ENCODE measurements around the gene ZWILCH.

Gene ZWILCH

DNA sequence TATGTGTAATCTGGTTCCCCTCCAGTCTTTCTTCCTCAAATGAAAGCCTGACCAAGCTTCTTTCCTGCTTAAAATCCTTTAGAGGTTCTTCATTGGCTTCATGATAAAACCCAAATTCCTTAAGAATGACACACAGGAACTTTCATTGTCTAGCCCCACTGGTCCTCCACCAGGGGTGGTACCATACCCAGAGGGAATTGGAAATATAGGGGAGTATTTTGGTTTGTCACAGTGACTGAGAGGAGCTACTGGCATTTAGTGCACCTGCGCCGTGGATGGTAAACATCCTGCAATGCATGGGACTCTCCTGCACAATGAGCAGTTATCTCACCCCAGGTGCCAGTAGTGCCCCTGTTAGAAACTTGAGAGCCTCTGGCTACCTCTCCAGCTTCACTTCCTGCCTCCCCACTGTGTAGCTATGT is 10.8 kb downstream of the ZWILCH start:
- Histone ChIP-seq H3K4me2 (ENCODE audit: low read depth, low read length) (no peak overlapping the region), H3K9ac (ENCODE audit: low read length) (no peak overlapping the region), H3K36me3 (replicated peaks; ENCODE audit: insufficient read depth, low read length) (no peaks in the 10 kb centered on the region), H3F3A (ENCODE audit: insufficient read depth, low read length) (no peaks in the 10 kb centered on the region), H3K9me2 (replicated peaks; ENCODE audit: insufficient read depth, low read length) (no peaks in the 10 kb centered on the region), H3K4me3 (ENCODE audit: low read length) (no peak overlapping the region), H3K4me1 (ENCODE audit: low read length) (no peaks in the 10 kb centered on the region), H2AFZ (ENCODE audit: low read length) (no peak overlapping the region), H3K79me2 (ENCODE audit: low read length) (no peaks in the 10 kb centered on the region), H3K27ac (ENCODE audit: low read length) (no peak overlapping the region), H4K20me1 (ENCODE audit: insufficient read depth, low read length) (no peaks in the 10 kb centered on the region), H3K27me3 (replicated peaks; ENCODE audit: insufficient read depth, low read length) (no peaks in the 10 kb centered on the region), H3K9me3 (replicated peaks; ENCODE audit: insufficient read depth, low read length) (no peaks in the 10 kb centered on the region)
- TF ChIP-seq, protein P1, sequence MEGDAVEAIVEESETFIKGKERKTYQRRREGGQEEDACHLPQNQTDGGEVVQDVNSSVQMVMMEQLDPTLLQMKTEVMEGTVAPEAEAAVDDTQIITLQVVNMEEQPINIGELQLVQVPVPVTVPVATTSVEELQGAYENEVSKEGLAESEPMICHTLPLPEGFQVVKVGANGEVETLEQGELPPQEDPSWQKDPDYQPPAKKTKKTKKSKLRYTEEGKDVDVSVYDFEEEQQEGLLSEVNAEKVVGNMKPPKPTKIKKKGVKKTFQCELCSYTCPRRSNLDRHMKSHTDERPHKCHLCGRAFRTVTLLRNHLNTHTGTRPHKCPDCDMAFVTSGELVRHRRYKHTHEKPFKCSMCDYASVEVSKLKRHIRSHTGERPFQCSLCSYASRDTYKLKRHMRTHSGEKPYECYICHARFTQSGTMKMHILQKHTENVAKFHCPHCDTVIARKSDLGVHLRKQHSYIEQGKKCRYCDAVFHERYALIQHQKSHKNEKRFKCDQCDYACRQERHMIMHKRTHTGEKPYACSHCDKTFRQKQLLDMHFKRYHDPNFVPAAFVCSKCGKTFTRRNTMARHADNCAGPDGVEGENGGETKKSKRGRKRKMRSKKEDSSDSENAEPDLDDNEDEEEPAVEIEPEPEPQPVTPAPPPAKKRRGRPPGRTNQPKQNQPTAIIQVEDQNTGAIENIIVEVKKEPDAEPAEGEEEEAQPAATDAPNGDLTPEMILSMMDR (IDR thresholded peaks at IDR 0.05; ENCODE audit: low read length): no peak
- no peak for TF ChIP-seq EZH2phosphoT487 (IDR thresholded peaks at IDR 0.05; ENCODE audit: low read length)
- no peak for TF ChIP-seq EZH2 (optimal IDR thresholded peaks at IDR 0.05; ENCODE audit: low read depth, low read length)
- no peak for DNase-seq

DNA sequence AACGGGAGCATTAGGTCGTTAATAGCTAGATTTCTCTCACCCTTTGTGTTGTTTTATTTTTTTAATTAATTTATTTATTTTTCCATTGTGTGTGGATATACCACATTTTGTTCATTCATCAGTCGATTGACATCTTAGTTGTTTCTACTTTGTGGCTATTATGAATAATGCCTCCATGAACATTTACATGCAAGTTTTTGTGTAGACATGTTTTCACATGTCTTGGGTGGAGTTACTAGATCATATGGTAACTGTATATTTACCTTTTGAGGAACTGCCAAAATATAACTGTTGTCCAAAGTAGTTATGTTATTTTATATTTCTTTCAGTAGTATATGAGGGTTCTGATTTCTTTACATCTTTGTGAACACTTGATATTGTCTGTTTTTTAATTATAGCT is 18.8 kb downstream of the ZWILCH start:
- Histone ChIP-seq H3K4me1 (ENCODE audit: low read length) (no peaks in the 10 kb centered on the region), H3K9me3 (replicated peaks; ENCODE audit: insufficient read depth, low read length) (no peaks in the 10 kb centered on the region), H3K79me2 (ENCODE audit: low read length) (no peaks in the 10 kb centered on the region), H3K9ac (ENCODE audit: low read length) (no peak overlapping the region), H3K4me2 (ENCODE audit: low read depth, low read length) (no peak overlapping the region), H3K27me3 (replicated peaks; ENCODE audit: insufficient read depth, low read length) (no peaks in the 10 kb centered on the region), H4K20me1 (ENCODE audit: insufficient read depth, low read length) (no peaks in the 10 kb centered on the region), H3K36me3 (replicated peaks; ENCODE audit: insufficient read depth, low read length) (no peaks in the 10 kb centered on the region; the same call in 1 of the 2 replicates), H3K27ac (ENCODE audit: low read length) (no peak overlapping the region), H2AFZ (ENCODE audit: low read length) (no peak overlapping the region), H3K4me3 (ENCODE audit: low read length) (no peak overlapping the region), H3K9me2 (replicated peaks; ENCODE audit: insufficient read depth, low read length) (no peaks in the 10 kb centered on the region), H3F3A (ENCODE audit: insufficient read depth, low read length) (no peaks in the 10 kb centered on the region)
- TF ChIP-seq EZH2 (optimal IDR thresholded peaks at IDR 0.05; ENCODE audit: low read depth, low read length) (no peak), EZH2phosphoT487 (IDR thresholded peaks at IDR 0.05; ENCODE audit: low read length) (no peak)
- TF ChIP-seq, protein P1 (IDR thresholded peaks at IDR 0.05; ENCODE audit: low read length): no peak
- DNase-seq: no peak

DNA sequence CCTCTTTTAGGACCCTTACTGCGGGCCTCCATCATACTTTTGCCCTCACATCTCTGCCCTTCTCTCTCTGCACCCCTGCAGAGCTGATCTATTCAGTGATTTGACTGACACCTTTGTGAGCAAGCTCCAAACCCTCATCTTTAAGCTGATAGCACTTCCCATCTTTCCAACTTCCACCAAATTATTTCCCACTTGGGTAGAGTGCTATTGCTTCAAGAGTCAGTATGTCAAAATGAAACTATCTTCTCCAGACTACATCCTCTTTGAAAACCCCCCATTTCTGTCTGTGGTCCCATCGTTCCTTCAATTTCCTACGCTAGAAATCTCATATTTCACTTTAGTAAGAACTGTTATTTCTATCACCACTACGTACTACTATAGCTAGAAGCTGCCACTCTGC is 19.7 kb downstream of the ZWILCH start:
- H3K36me3 ChIP-seq (replicated peaks; ENCODE audit: insufficient read depth, low read length): no peaks in the 10 kb centered on the region; the same call in 1 of the 2 replicates

More for the DNA sequence above, 19.7 kb downstream of the ZWILCH start:
- H2AFZ ChIP-seq (ENCODE audit: low read length): no peak overlapping the region
- no peak overlapping the region for H3K9ac ChIP-seq (ENCODE audit: low read length)
- no peaks in the 10 kb centered on the region for H4K20me1 ChIP-seq (ENCODE audit: insufficient read depth, low read length)
- no peak overlapping the region for H3K4me3 ChIP-seq (ENCODE audit: low read length)
- no peaks in the 10 kb centered on the region for H3K79me2 ChIP-seq (ENCODE audit: low read length)
- no peaks in the 10 kb centered on the region for H3F3A ChIP-seq (ENCODE audit: insufficient read depth, low read length)
- H3K27me3 ChIP-seq (replicated peaks; ENCODE audit: insufficient read depth, low read length): no peaks in the 10 kb centered on the region
- TF ChIP-seq, protein P1 (IDR thresholded peaks at IDR 0.05; ENCODE audit: low read length): no peak
- no peak for TF ChIP-seq EZH2 (optimal IDR thresholded peaks at IDR 0.05; ENCODE audit: low read depth, low read length)
- no peak for TF ChIP-seq EZH2phosphoT487 (IDR thresholded peaks at IDR 0.05; ENCODE audit: low read length)
- no peak for DNase-seq
- H3K4me2 ChIP-seq (ENCODE audit: low read depth, low read length): no peak overlapping the region
- H3K27ac ChIP-seq (ENCODE audit: low read length): no peak overlapping the region
- H3K9me2 ChIP-seq (replicated peaks; ENCODE audit: insufficient read depth, low read length): no peaks in the 10 kb centered on the region
- H3K9me3 ChIP-seq (replicated peaks; ENCODE audit: insufficient read depth, low read length): no peaks in the 10 kb centered on the region
- no peaks in the 10 kb centered on the region for H3K4me1 ChIP-seq (ENCODE audit: low read length)
